Kidney capillary endothelial cell (primary cell): Measurements from ENCODE around the gene SLC44A5.

ENCODE experiments used
- DNase-seq: peaks from one replicate; pipeline ENCODE4 v3.0.0-alpha.2; 2018; ENCODE audit warnings: low spot score

Gene SLC44A5

GRCh38 chr1:75174031-75174760 lies 436.7 kb downstream of the SLC44A5 start:
- DNase-seq, result no peak

GRCh38 chr1:75172556-75172955 lies 438.4 kb downstream of the SLC44A5 start:
- DNase-seq, result no peak

GRCh38 chr1:75171876-75172275 lies 439.0 kb downstream of the SLC44A5 start:
- DNase-seq, result no peak

- DNase-seq, result no peak
These were observed 439.9 kb downstream of the SLC44A5 start for GRCh38 chr1:75170981-75171380.

GRCh38 chr1:75170011-75170410 lies 440.9 kb downstream of the SLC44A5 start:
- DNase-seq, result no peak

- DNase-seq, result no peak
These were observed 444.1 kb downstream of the SLC44A5 start for GRCh38 chr1:75166821-75167220.

- DNase-seq, result no peak
These were observed 445.6 kb downstream of the SLC44A5 start for GRCh38 chr1:75165264-75165663.

- no peak for DNase-seq
These were observed 451.8 kb downstream of the SLC44A5 start for GRCh38 chr1:75159154-75159553.
